Measurements from ENCODE around the gene ZNF862.

- TF ChIP-seq CTCF (IDR thresholded peaks at IDR 0.05) = no peak
- TF ChIP-seq POLR2A (IDR thresholded peaks at IDR 0.05) = no peak
- no peak for TF ChIP-seq POLR2AphosphoS5 (IDR thresholded peaks at IDR 0.05)
Measured at GRCh38 chr7:149826344-149827088, 11.7 kb upstream of the ZNF862 start.

Data from stomach (tissue), 4 donors.